Testis (tissue), 2 donors: Measurements from ENCODE around the gene PSMD1.

Experiments
- POLR2A ChIP-seq: fragments of 450-650 bp; IDR thresholded peaks from one replicate; pipeline ENCODE4 v1.6.1; 2017; ENCODE audit warnings: antibody characterized with exemption, mild to moderate bottlenecking, moderate library complexity
- TF ChIP-seq, protein P1 (sequence below), 3 experiments: fragments of 450-650 bp in 2 of 3; fragments of 200-600 bp in 1 of 3; sonication (generic) in 1 of 3; IDR thresholded peaks; one replicate each; pipeline ENCODE4 v1.5.1; 2016 to 2019; ENCODE audit warnings: antibody characterized with exemption in 3 of 3, mild to moderate bottlenecking in 2 of 3, moderate library complexity in 1 of 3

- no peak for TF ChIP-seq POLR2A
- TF ChIP-seq, protein P1, sequence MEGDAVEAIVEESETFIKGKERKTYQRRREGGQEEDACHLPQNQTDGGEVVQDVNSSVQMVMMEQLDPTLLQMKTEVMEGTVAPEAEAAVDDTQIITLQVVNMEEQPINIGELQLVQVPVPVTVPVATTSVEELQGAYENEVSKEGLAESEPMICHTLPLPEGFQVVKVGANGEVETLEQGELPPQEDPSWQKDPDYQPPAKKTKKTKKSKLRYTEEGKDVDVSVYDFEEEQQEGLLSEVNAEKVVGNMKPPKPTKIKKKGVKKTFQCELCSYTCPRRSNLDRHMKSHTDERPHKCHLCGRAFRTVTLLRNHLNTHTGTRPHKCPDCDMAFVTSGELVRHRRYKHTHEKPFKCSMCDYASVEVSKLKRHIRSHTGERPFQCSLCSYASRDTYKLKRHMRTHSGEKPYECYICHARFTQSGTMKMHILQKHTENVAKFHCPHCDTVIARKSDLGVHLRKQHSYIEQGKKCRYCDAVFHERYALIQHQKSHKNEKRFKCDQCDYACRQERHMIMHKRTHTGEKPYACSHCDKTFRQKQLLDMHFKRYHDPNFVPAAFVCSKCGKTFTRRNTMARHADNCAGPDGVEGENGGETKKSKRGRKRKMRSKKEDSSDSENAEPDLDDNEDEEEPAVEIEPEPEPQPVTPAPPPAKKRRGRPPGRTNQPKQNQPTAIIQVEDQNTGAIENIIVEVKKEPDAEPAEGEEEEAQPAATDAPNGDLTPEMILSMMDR (IDR thresholded peaks at IDR 0.05): no peak
Observed at GRCh38 chr2:231163414-231164095, 106.9 kb downstream of the PSMD1 start.
